K562 treated with DMSO at 1 percent for 48 hours (cell line): Measurements from ENCODE around the gene POMGNT2. TPM values are rescaled to one million over a fixed set of nuclear protein-coding genes. Genes with fewer than 3 reads are reported as not detected.

Experiments used
- total RNA-seq: library from RNA; unstranded; fragments of 300-600 nt; gene quantifications from 2 replicates; pipeline ENCODE4 v1.2.3, GENCODE V29; 2022; ENCODE audit warnings: low replicate concordance; ENCODE audit errors: extremely low read depth

POMGNT2 gene
- total RNA-seq = not detected in 2 replicates

DNA sequence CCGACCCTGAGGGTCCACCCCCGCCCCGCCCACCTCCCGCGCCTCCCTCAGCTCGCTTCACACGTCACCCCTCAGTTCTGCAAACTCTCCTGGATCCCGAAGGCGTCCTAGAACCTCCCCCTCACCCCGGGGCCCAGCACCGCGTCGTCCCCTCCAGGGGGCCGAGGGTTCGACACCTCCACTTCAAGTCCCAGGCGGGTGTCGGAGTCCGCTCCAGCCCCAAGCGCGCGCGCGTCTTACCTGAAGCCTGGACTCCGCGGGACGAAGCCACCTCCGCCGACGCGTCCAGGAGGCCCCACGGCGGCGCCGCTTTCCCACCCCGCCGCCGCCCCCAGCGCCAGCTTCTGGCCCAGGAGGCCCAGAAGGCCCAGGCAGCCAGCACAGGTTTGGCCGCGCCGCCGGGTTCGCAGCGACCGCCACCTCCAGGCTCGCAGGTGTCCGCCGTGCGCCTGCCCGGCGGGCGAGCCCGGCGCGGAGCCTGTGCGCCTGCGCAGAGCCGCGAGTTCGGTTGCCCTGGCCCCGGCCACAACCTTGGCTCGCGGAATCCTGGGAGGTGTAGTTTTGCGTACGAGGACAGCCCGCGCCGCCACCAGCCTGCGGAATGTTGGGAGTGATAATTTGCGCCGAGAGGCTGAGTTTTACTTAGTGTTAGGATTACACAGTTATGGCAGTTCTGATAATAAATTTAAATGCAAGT lies at the start of gene POMGNT2:
Gene POMGNT2, minus strand, starts transcription at position 484 of the 697 bp plus-strand sequence. CDS start 24,648 bp downstream, outside the sequence.

Other genes with a start within 250 kb of the POMGNT2 start
- not detected in 2 replicates for gene CYP8B1, start 230.2 kb downstream of the POMGNT2 start, total RNA-seq
- not detected in 2 replicates for gene ZNF662, start 199.9 kb downstream of the POMGNT2 start, total RNA-seq
- not detected in 2 replicates for gene GASK1A, start 126.8 kb downstream of the POMGNT2 start, total RNA-seq
- gene SNRK, start 180.5 kb upstream of the POMGNT2 start, total RNA-seq = not detected in 2 replicates